GM12891 (cell line): ENCODE results near the gene TMC1.

ENCODE experiments used
- POLR2A ChIP-seq: IDR thresholded peaks from 2 replicates; pipeline ENCODE4 v1.6.1; 2011; ENCODE audit warnings: low read depth, low read length, control low read depth
- POLR2AphosphoS5 ChIP-seq: IDR thresholded peaks from 2 replicates; pipeline ENCODE4 v1.6.1; 2011; ENCODE audit warnings: low read depth, low read length, control low read depth
- TAF1 ChIP-seq: IDR thresholded peaks from 2 replicates; pipeline ENCODE4 v1.6.1; 2011; ENCODE audit warnings: low read depth, low read length, control low read depth

GRCh38 chr9:72560086-72560485 lies 38.7 kb downstream of the TMC1 start:
- TF ChIP-seq TAF1 (no peak), POLR2A (no peak), POLR2AphosphoS5 (no peak)
